ENCODE measurements around the gene CA10.

CA10 gene

DNA sequence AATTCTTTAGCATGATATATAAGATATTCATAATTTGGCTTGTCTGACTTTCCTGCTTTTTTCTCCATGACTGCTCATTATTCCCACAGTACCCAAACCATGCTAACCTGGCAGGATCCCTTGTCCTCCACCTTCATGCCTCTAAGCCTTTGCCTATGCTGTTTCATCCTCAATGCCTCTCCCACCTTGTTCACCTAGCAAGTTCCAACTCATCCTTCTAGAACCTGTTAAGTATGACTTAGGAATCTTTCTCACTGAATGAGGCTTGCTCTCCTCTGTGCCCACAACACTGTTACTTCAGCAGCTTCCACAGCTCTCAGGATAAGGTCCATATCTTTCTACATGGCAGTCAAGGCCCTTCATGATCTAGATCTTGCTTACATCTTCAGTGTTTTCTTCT, 34.0 kb downstream of the CA10 start:
- no peak for TF ChIP-seq FOXP2 (optimal IDR thresholded peaks at IDR 0.05; ENCODE audit: borderline replicate concordance, extremely low read depth, extremely low read length, insufficient read depth)
- no peak for TF ChIP-seq REST (IDR thresholded peaks at IDR 0.05; ENCODE audit: insufficient read depth in 1 of 2, low read depth in 2 of 2, low read length in 2 of 2)
- TF ChIP-seq SIN3A (IDR thresholded peaks at IDR 0.05; ENCODE audit: borderline replicate concordance, insufficient read depth, low read length): no peak
- no peak for TF ChIP-seq POLR2AphosphoS5 (IDR thresholded peaks at IDR 0.05; ENCODE audit: low read depth, low read length)

GRCh38 chr17:52120465-52120864, 38.0 kb downstream of the CA10 start:
- TF ChIP-seq SIN3A (IDR thresholded peaks at IDR 0.05; ENCODE audit: borderline replicate concordance, insufficient read depth, low read length) (no peak), POLR2AphosphoS5 (IDR thresholded peaks at IDR 0.05; ENCODE audit: low read depth, low read length) (no peak), FOXP2 (optimal IDR thresholded peaks at IDR 0.05; ENCODE audit: borderline replicate concordance, extremely low read depth, extremely low read length, insufficient read depth) (no peak), TAF1 (IDR thresholded peaks at IDR 0.05; ENCODE audit: borderline replicate concordance, insufficient read depth, low read length) (no peak), REST (IDR thresholded peaks at IDR 0.05; ENCODE audit: insufficient read depth in 1 of 2, low read depth in 2 of 2, low read length in 2 of 2) (no peak)

- TF ChIP-seq TAF1 (IDR thresholded peaks at IDR 0.05; ENCODE audit: borderline replicate concordance, insufficient read depth, low read length) (no peak), POLR2AphosphoS5 (IDR thresholded peaks at IDR 0.05; ENCODE audit: low read depth, low read length) (no peak)
These were observed 47.5 kb downstream of the CA10 start for GRCh38 chr17:52110923-52111581.

DNA sequence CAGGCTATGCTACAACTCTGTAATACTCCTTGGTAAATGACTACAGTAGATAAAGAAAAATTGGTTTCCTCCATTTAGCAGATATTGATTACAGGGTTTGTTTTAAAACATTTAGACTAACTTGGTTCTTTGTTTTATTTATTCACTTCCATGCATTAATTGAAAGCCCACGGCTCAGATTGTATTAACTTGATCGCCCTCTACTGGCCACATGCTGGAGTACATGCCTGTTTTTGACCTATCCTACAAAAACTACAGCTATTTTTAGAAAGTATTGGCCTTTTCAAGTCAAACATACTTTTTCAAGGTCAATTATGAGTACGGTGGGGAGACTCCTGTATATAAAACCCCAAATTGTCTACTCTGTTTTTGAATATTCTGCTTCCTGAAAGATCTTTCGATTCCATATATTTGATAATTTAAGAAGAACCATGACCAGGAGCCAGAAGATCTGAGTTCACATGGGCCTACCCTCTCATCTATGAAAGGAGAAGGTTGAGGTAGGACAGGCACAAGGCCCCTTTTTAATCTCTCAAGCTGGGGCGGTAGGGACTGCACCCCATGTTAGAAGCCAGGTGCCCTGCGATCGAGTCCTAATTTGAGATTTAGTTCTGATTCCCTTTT, 51.8 kb downstream of the CA10 start:
- TF ChIP-seq FOXP2 (optimal IDR thresholded peaks at IDR 0.05; ENCODE audit: borderline replicate concordance, extremely low read depth, extremely low read length, insufficient read depth) (no peak), SIN3A (IDR thresholded peaks at IDR 0.05; ENCODE audit: borderline replicate concordance, insufficient read depth, low read length) (no peak), POLR2AphosphoS5 (IDR thresholded peaks at IDR 0.05; ENCODE audit: low read depth, low read length) (no peak), TAF1 (IDR thresholded peaks at IDR 0.05; ENCODE audit: borderline replicate concordance, insufficient read depth, low read length) (no peak), REST (IDR thresholded peaks at IDR 0.05; ENCODE audit: insufficient read depth in 1 of 2, low read depth in 2 of 2, low read length in 2 of 2) (no peak)

GRCh38 chr17:52106072-52106471, 52.4 kb downstream of the CA10 start:
- TF ChIP-seq SIN3A (IDR thresholded peaks at IDR 0.05; ENCODE audit: borderline replicate concordance, insufficient read depth, low read length) (no peak), FOXP2 (optimal IDR thresholded peaks at IDR 0.05; ENCODE audit: borderline replicate concordance, extremely low read depth, extremely low read length, insufficient read depth) (no peak), REST (IDR thresholded peaks at IDR 0.05; ENCODE audit: insufficient read depth in 1 of 2, low read depth in 2 of 2, low read length in 2 of 2) (no peak), TAF1 (IDR thresholded peaks at IDR 0.05; ENCODE audit: borderline replicate concordance, insufficient read depth, low read length) (no peak), POLR2AphosphoS5 (IDR thresholded peaks at IDR 0.05; ENCODE audit: low read depth, low read length) (no peak)

All from PFSK-1 (cell line).